Ishikawa (cell line): ENCODE data around the gene TFIP11.

Experiments used
- CEBPB ChIP-seq: IDR thresholded peaks from 2 replicates; pipeline ENCODE4 v1.6.1; 2012
- CREB1 ChIP-seq: IDR thresholded peaks from 2 replicates; pipeline ENCODE4 v1.6.1; 2012; ENCODE audit warnings: low read depth
- EP300 ChIP-seq: IDR thresholded peaks from 2 replicates; pipeline ENCODE4 v1.6.1; 2012; ENCODE audit warnings: borderline replicate concordance
- FOXM1 ChIP-seq: IDR thresholded peaks from 2 replicates; pipeline ENCODE4 v1.6.1; 2012; ENCODE audit warnings: low read depth, borderline replicate concordance
- MAX ChIP-seq: IDR thresholded peaks from 2 replicates; pipeline ENCODE4 v1.6.1; 2012
- NFIC ChIP-seq: IDR thresholded peaks from 2 replicates; pipeline ENCODE4 v1.6.1; 2012
- RAD21 ChIP-seq: IDR thresholded peaks from 2 replicates; pipeline ENCODE4 v1.6.1; 2012; ENCODE audit warnings: low read depth
- REST ChIP-seq: IDR thresholded peaks from 2 replicates; pipeline ENCODE4 v1.6.1; 2012; ENCODE audit warnings: low read depth, mild to moderate bottlenecking
- TAF1 ChIP-seq: IDR thresholded peaks from 2 replicates; pipeline ENCODE4 v1.6.1; 2012; ENCODE audit warnings: low read depth, mild to moderate bottlenecking
- TEAD4 ChIP-seq: IDR thresholded peaks from 2 replicates; pipeline ENCODE4 v1.6.1; 2012
- USF1 ChIP-seq: IDR thresholded peaks from 2 replicates; pipeline ENCODE4 v1.6.1; 2012
- YY1 ChIP-seq: IDR thresholded peaks from 2 replicates; pipeline ENCODE4 v1.6.1; 2012; ENCODE audit warnings: low read depth
- ZBTB7A ChIP-seq: IDR thresholded peaks from 2 replicates; pipeline ENCODE4 v1.6.1; 2012; ENCODE audit warnings: low read depth

GRCh38 chr22:26514419-26515161, 2.3 kb upstream of the TFIP11 start:
- no peak for TF ChIP-seq FOXM1
- TF ChIP-seq CREB1 = no peak
- TF ChIP-seq REST = no peak
- no peak for TF ChIP-seq USF1
- TF ChIP-seq EP300 = no peak
- no peak for TF ChIP-seq ZBTB7A
- TF ChIP-seq RAD21 = no peak
- TF ChIP-seq MAX = no peak
- TF ChIP-seq NFIC = no peak
- TF ChIP-seq YY1 = no peak
- no peak for TF ChIP-seq TEAD4
- TF ChIP-seq TAF1 = no peak
- no peak for TF ChIP-seq CEBPB
